HEK293 (cell line): Measurements from ENCODE around the gene CPEB3.

Source experiments
- CTCF ChIP-seq: fragments of 450-650 bp; formaldehyde crosslinking; IDR thresholded peaks from 2 replicates; pipeline ENCODE4 v1.5.1; 2016; ENCODE audit warnings: missing biosample characterization, missing genetic modification characterization
- ELK4 ChIP-seq: IDR thresholded peaks from 2 replicates; pipeline ENCODE4 v1.6.1; 2011; ENCODE audit warnings: mild to moderate bottlenecking, low read depth, low read length, borderline replicate concordance
- REST ChIP-seq: fragments of 450-650 bp; formaldehyde crosslinking; IDR thresholded peaks from 2 replicates; pipeline ENCODE4 v1.5.1; 2016; ENCODE audit warnings: missing biosample characterization, missing genetic modification characterization
- ZNF223 ChIP-seq: fragments of 450-650 bp; formaldehyde crosslinking; IDR thresholded peaks from 2 replicates; pipeline ENCODE4 v1.5.1; 2016; ENCODE audit warnings: missing biosample characterization, missing genetic modification characterization
- ZNF24 ChIP-seq: fragments of 450-650 bp; formaldehyde crosslinking; IDR thresholded peaks from 2 replicates; pipeline ENCODE4 v1.5.1; 2016; ENCODE audit warnings: missing biosample characterization, missing genetic modification characterization
- ZNF398 ChIP-seq: fragments of 450-650 bp; formaldehyde crosslinking; IDR thresholded peaks from 2 replicates; pipeline ENCODE4 v1.5.1; 2017; ENCODE audit warnings: missing biosample characterization, missing genetic modification characterization
- ZNF488 ChIP-seq: fragments of 450-650 bp; formaldehyde crosslinking; IDR thresholded peaks from 2 replicates; pipeline ENCODE4 v1.5.1; 2016; ENCODE audit warnings: missing biosample characterization, missing genetic modification characterization
- ZNF610 ChIP-seq: fragments of 450-650 bp; formaldehyde crosslinking; IDR thresholded peaks from 2 replicates; pipeline ENCODE4 v1.5.1; 2016; ENCODE audit warnings: missing biosample characterization, missing genetic modification characterization, borderline replicate concordance
- ZNF776 ChIP-seq: fragments of 450-650 bp; formaldehyde crosslinking; IDR thresholded peaks from 2 replicates; pipeline ENCODE4 v1.5.0; 2017; ENCODE audit warnings: missing biosample characterization, missing genetic modification characterization, borderline replicate concordance

GRCh38 chr10:92130622-92131274 is 160.1 kb downstream of the CPEB3 start:
- no peak for TF ChIP-seq ELK4
- no peak for TF ChIP-seq CTCF (tag by site-specific recombination)
- no peak for TF ChIP-seq ZNF24 (tag by site-specific recombination)
- TF ChIP-seq ZNF223 (tag by site-specific recombination): no peak
- TF ChIP-seq ZNF776 (tag by site-specific recombination): no peak
- no peak for TF ChIP-seq ZNF610
- no peak for TF ChIP-seq ZNF398
- TF ChIP-seq ZNF488 (tag by site-specific recombination): no peak
- TF ChIP-seq REST: no peak
